Fibroblast of lung (primary cell): ENCODE data around the gene LSAMP. TPM values are rescaled to one million over a fixed set of nuclear protein-coding genes. Genes with fewer than 3 reads are reported as not detected.
"Not testable (repeated sequence)": the region's sequence is repeated elsewhere in the genome, so short reads cannot be mapped to it uniquely, and the experiment has no call there.

Experiments
- DNase-seq, 2 donors: peaks; one replicate each; pipeline versions ENCODE4 v3.0.0 to v3.0.0-alpha.2; 2010; ENCODE audit warnings: low read depth in 2 of 2
- H2AFZ ChIP-seq: 2 replicates; pipeline ENCODE4 v1.5.1; 2012; ENCODE audit warnings: low read length, control low read depth, inconsistent platforms
- H3K27ac ChIP-seq: 2 replicates; pipeline ENCODE4 v1.5.1; 2011; ENCODE audit warnings: low read length, control low read depth; ENCODE audit not compliant: insufficient read depth
- H3K27me3 ChIP-seq: 2 replicates; pipeline ENCODE4 v1.5.1; 2011; ENCODE audit warnings: mild to moderate bottlenecking, low read length; ENCODE audit not compliant: control insufficient read depth, insufficient read depth
- H3K36me3 ChIP-seq: 2 replicates; pipeline ENCODE4 v1.5.1; 2011; ENCODE audit warnings: low read length; ENCODE audit not compliant: control insufficient read depth, insufficient read depth
- H3K4me1 ChIP-seq: 2 replicates; pipeline ENCODE4 v1.5.1; 2011; ENCODE audit warnings: low read length; ENCODE audit not compliant: control insufficient read depth, insufficient read depth; ENCODE audit errors: extremely low read depth
- H3K4me2 ChIP-seq: 2 replicates; pipeline ENCODE4 v1.5.1; 2011; ENCODE audit warnings: low read length, control low read depth; ENCODE audit not compliant: insufficient read depth; ENCODE audit errors: extremely low read depth
- H3K4me3 ChIP-seq, 4 experiments: fragments of 200-600 bp in 1 of 4; sonication (generic) in 1 of 4; replicated peaks in 1 of 4; 2 replicates each; pipeline ENCODE4 v1.5.1; 2011 to 2016; ENCODE audit warnings: low read length in 4 of 4, low read depth in 3 of 4, mild to moderate bottlenecking in 3 of 4, control low read depth in 2 of 4, inconsistent platforms in 1 of 4, mixed read lengths in 1 of 4; ENCODE audit not compliant: insufficient read depth in 1 of 4; ENCODE audit errors: control extremely low read depth in 1 of 4
- H3K79me2 ChIP-seq: 2 replicates; pipeline ENCODE4 v1.5.1; 2012; ENCODE audit warnings: mild to moderate bottlenecking, low read length, inconsistent platforms; ENCODE audit not compliant: control insufficient read depth, insufficient read depth
- H3K9ac ChIP-seq: 2 replicates; pipeline ENCODE4 v1.5.1; 2011; ENCODE audit warnings: mild to moderate bottlenecking, low read length, control low read depth; ENCODE audit not compliant: insufficient read depth
- H3K9me3 ChIP-seq: 2 replicates; pipeline ENCODE4 v1.5.1; 2012; ENCODE audit warnings: low read depth, low read length; ENCODE audit not compliant: control insufficient read depth, insufficient read depth
- H4K20me1 ChIP-seq: 2 replicates; pipeline ENCODE4 v1.5.1; 2011; ENCODE audit warnings: low read length; ENCODE audit not compliant: control insufficient read depth, insufficient read depth; ENCODE audit errors: extremely low read depth
- CTCF ChIP-seq, 2 donors: IDR thresholded peaks in 1 of 2; conservative IDR thresholded peaks in 1 of 2; 1 replicate in 1 of 2; 2 replicates in 1 of 2; pipeline ENCODE4 v1.5.1; 2011 to 2012; ENCODE audit warnings: low read length in 2 of 2, control low read depth in 1 of 2, inconsistent platforms in 1 of 2, low read depth in 1 of 2, mild to moderate bottlenecking in 1 of 2
- EZH2 ChIP-seq: IDR thresholded peaks from 2 replicates; pipeline ENCODE4 v1.5.1; 2012; ENCODE audit warnings: low read length, control low read depth, mild to moderate bottlenecking; ENCODE audit errors: missing control alignments
- polyA plus RNA-seq, 2 donors: library from polyadenylated mRNA; depleted of rRNA in 1 of 2; stranded (reverse) in 1 of 2; unstranded in 1 of 2; fragments of >200 nt; gene quantifications; 2 replicates each; pipeline ENCODE4 v1.2.1, GENCODE V29; 2011 to 2012; ENCODE audit warnings: missing spikeins in 1 of 2
- total RNA-seq: library from RNA; depleted of rRNA; stranded (reverse); fragments of >200 nt; gene quantifications from 2 replicates; pipeline ENCODE4 v1.2.1, GENCODE V29; 2014

The LSAMP gene
- total and polyA plus RNA-seq, 2 donors (not counting 1 experiment from before 2014, with no cell fraction given): 4.8 to 5.9 TPM

- no peaks in the 10 kb centered on the region for H3K9me3 ChIP-seq
- no peak overlapping the region for H2AFZ ChIP-seq
- H3K79me2 ChIP-seq: no peaks in the 10 kb centered on the region
- TF ChIP-seq CTCF (conservative IDR thresholded peaks at IDR 0.05 in 1 of 2, IDR thresholded peaks at IDR 0.05 in 1 of 2; ENCODE audit: low read depth in 1 of 2, low read length in 2 of 2): no peak
- TF ChIP-seq EZH2: no peak
- H3K4me3 ChIP-seq: no peak overlapping the region
- H4K20me1 ChIP-seq: no peaks in the 10 kb centered on the region
- no peaks in the 10 kb centered on the region for H3K36me3 ChIP-seq
- no peak overlapping the region for H3K9ac ChIP-seq
- no peaks in the 10 kb centered on the region for H3K27me3 ChIP-seq
- no peak for DNase-seq
- H3K4me1 ChIP-seq: no peaks in the 10 kb centered on the region
- H3K4me2 ChIP-seq: no peak overlapping the region
- no peak overlapping the region for H3K27ac ChIP-seq
Measured at GRCh38 chr3:115845986-115846385, 599.3 kb downstream of the LSAMP start.

GRCh38 chr3:115844729-115845128, 600.6 kb downstream of the LSAMP start:
- H3K9ac ChIP-seq, H3K9me3 ChIP-seq, DNase-seq, H3K27ac ChIP-seq, H2AFZ ChIP-seq, H3K4me1 ChIP-seq, H3K27me3 ChIP-seq, H3K36me3 ChIP-seq, H3K4me2 ChIP-seq, H3K4me3 ChIP-seq, H4K20me1 ChIP-seq, H3K79me2 ChIP-seq: not testable (repeated sequence)

- Histone ChIP-seq H3K27me3 (no peaks in the 10 kb centered on the region), H3K4me1 (no peaks in the 10 kb centered on the region), H3K9ac (no peak overlapping the region), H2AFZ (no peak overlapping the region), H3K36me3 (no peaks in the 10 kb centered on the region), H3K79me2 (no peaks in the 10 kb centered on the region), H3K27ac (no peak overlapping the region), H3K4me2 (no peak overlapping the region), H3K4me3 (no peak overlapping the region), H4K20me1 (no peaks in the 10 kb centered on the region), H3K9me3 (no peaks in the 10 kb centered on the region)
- TF ChIP-seq EZH2 (no peak), CTCF (conservative IDR thresholded peaks at IDR 0.05 in 1 of 2, IDR thresholded peaks at IDR 0.05 in 1 of 2; ENCODE audit: low read depth in 1 of 2, low read length in 2 of 2) (no peak)
- no peak for DNase-seq
Measured at GRCh38 chr3:115843206-115843605, 602.1 kb downstream of the LSAMP start.
